T47D (cell line): Measurements from ENCODE around the gene ADGB.

Experiments
- DNase-seq, 2 experiments: peaks; one replicate each; pipeline versions ENCODE4 v3.0.0 to v3.0.0-alpha.2; 2011 to 2012; ENCODE audit warnings: low read depth in 1 of 2, low spot score in 1 of 2
- JUND ChIP-seq: IDR thresholded peaks from 2 replicates; pipeline ENCODE4 v1.6.1; 2012; ENCODE audit warnings: low read depth
- in situ Hi-C: cut with HindIII; loops from 2 replicates; pipeline ENCODE4 v1.10.0; 2016; ENCODE audit warnings: low sequenced_read_pairs, low pct_unique_long_range_greater_than_20kb

Gene ADGB

DNA sequence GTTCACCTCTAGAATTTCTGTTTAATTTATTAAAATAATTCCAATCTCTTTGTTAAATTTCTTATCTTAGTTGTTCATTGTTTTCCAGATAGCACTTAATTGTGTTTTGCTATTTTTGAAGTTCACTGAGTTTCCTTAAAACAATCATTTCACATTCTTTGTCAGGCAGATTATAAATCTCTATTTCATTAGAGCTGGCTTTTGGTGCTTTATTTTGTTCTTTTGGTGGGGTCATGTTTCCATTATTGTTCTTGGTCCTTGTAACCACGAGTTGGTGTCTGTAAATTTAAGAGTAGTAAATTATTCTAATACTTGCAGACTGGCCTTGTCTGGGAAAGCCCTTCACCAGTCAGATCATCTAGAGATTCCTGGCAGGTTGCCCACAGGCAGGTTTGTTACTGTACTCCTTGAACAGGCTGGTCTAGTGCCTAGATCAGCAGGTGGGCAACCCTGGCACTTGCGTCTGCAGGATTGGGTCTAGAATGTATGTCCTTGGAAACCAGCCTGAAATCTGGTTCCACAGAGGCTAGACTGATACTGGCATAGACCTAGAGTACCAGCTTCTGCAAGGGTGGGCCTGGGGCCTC lies 110.4 kb downstream of the ADGB start:
- TF ChIP-seq JUND = no peak
- in situ Hi-C loops = no loop called here
- DNase-seq = no peak

DNA sequence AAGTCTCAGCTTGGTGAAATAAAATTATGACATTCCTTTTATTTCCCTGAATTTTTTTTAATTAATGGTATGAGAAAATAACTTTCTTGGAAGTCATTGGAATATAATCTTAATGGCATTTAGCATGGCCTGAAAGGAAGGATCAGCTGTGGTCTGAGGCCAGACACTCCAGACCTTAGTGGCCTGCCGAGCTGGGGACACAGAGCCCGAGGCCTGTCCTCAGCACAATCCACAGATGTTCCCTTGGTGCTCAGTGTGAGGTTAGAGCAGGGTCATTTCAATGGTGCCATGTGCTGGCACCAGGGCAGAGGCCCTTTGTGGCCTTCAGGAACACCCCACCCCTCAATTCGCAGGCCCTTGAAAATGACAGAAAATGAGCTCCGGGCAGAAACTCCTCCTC lies 120.6 kb downstream of the ADGB start:
- in situ Hi-C loops = no loop called here
- TF ChIP-seq JUND = no peak
- DNase-seq = no peak

DNA sequence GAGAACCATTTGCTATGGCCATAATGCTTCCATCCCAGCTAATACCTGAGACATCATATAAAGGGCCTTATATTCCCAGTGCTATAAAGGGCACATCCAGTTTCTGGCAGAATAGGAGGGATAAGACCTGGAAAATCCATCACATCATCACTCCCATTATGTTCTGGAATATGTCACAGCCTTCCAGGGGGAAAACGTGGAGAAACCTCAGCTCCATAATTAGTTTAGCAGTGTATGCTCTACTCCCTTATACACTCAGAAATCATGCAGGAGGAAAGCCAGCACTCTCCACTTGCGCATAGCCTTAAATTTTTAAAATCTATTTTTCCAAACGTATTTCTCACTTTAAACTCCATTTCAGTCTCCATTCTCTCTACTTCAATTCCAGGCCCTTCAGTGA lies 140.9 kb downstream of the ADGB start:
- DNase-seq = no peak
- in situ Hi-C loops = no loop called here
- TF ChIP-seq JUND = no peak

DNA sequence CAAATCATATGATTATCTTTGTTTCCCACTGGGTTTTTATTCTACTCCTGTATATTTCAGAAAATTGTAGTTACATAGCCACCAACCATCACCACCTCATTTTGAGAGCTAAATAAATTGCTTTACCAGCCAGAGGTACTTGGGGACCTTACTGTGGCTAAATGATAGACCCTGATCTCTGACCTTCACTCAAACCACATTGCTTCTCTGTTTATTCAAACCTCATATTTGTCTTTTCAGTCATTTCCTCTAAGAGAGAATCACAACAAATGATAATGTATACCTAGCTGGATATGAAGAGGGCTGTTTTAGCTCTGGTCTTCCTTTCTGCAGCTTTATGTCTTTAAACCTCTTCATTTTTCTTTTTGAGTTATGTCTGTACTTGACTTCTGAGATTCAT lies 142.8 kb downstream of the ADGB start:
- no peak for TF ChIP-seq JUND
- in situ Hi-C loops = no loop called here
- no peak for DNase-seq

DNA sequence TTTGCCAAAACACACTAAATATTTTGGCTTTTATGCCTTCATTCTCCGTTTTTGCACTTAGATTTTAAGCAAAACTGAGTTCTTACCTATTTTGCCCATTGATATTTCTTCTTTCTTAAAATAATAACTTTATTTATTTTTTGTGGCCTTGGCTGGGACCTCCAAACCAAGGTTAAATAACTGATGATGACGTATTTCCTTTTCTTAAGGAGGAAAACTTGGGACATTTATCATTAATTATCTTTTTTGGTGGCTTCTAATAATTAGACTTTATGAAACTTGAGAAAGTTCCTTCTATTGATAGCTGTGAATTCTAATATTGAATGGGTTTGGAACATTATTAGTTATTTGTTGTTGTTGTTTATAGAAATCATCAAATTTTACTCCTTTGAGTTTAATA lies 154.5 kb downstream of the ADGB start:
- no peak for DNase-seq
- no peak for TF ChIP-seq JUND
- in situ Hi-C loops = no loop called here

DNA sequence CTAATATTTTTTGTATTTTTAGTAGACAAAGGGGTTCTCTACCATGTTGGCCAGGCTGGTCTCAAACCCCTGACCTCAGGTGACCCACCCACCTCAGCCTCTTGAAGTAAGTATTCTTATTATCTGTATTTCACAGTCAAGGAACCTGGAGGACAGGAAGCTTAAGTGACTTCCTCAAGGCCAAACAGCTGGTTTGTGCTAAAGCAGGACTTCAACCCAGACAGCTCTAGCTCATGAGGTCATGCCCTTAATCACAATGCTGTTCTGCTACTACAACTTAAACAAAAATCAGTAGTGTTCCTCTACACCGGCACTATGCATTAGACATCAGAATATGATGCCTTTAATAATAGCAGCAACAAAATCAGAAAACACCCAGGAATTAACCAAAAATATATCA lies 168.9 kb downstream of the ADGB start:
- no peak for DNase-seq
- in situ Hi-C loops = no loop called here
- TF ChIP-seq JUND = no peak

DNA sequence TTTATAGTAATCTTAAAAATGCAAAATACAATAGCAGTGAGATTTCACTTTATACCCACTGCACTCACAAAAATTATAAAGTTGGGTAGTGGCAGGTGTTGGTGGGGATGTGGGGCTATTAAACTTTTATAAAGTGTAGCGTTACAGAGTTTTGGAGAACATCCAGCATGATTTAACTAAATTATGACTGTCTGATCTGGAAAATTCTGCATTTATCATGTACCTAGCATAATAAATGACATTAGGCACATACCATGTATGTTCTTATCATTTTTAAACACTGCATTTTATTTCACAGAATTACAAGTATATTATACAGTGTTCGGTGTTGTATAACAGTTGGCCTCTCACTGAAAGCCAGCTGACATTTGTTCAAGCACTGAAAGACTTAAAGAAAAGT lies 169.9 kb downstream of the ADGB start:
- no peak for TF ChIP-seq JUND

DNA sequence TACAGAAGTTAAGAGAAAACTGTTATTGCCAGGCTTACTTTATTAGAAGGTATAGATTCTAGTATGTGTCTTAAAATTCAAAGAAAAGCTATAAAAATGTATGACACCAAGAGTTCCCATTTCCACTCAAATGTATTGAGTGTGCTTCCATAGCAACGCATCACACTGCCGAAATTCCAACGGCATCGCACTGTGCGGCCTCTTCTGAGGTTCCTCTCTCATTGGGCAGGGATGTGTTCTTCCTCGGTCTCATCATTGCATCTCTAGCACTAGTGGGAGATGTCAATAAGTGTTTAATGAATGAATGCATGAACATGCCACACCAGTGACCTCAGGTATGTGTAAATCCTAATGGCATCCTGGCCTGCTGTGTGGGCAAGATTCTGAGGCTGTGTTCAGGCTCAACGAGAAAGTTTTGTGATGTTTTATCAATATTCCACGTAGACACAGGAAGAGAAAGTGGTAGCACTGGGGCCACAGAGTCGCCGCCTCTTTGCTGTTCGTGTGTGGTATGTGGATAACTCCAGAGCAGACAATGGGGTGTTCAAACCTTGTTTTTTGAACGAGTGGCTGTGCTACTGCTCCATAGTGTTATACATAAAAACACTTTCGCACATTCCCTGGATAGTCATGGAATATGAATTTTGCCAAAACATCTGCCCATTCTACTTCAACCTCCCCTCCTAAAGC lies 171.6 kb downstream of the ADGB start:
- no peak for TF ChIP-seq JUND
- no peak for DNase-seq
- in situ Hi-C loops = no loop called here

More for the DNA sequence above, 169.9 kb downstream of the ADGB start:
- DNase-seq = no peak
- in situ Hi-C loops = no loop called here

DNA sequence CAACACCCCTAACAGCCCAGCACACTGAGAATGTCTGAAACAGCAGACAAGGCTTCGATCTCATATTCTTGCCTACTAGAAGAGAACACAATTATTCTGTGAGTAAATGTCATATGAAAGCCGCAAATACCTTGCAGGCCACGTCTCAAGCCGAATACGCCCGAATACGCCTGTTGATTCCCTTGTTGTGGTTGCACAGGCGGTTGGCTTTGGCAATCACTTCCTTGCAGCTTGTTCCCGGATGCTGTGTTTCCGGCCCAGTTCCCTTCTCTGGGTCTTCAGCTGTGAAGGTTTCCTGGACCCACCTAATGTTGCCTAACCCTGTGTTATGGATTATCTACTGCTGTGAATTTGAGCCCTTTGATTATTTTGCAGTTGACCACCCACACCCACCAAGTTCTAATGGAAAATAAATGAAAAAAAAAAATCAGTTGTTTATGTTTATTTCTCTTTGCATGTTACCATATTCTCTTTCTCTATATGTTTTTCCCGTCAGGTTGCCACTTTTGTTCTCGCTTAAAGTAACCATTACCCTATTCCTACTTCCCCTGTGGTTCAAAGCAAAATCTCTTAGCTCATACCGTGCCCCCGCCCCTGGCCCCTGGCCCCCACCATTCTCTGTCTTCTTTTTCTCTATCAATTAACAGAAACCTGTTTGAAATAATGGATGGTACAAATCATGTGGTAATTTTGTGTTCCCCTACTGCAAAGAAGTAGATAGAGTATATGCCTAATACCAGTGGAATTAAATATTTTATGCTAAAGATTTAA lies 172.4 kb downstream of the ADGB start:
- DNase-seq = no peak
- in situ Hi-C loops = no loop called here
- TF ChIP-seq JUND = no peak

DNA sequence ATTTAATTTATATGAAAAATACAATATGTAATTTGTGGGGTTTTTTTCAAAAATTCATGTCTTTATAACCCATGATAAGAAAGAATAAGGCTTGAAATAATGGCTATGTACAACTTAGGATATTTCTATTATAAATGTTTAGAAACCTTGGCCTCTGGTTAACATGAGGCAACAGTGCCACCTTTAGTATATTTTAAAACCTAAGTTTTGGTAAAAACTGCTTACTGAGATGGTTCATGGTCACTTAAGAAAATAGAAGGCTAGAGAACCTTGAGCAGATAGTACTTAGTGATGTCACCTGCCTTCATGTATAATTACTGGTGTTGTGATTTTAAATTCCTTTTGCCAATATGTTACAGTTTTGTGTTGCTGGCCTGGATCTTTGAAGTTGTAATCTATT lies 176.4 kb downstream of the ADGB start:
- in situ Hi-C loops = no loop called here
- no peak for TF ChIP-seq JUND
- no peak for DNase-seq

DNA sequence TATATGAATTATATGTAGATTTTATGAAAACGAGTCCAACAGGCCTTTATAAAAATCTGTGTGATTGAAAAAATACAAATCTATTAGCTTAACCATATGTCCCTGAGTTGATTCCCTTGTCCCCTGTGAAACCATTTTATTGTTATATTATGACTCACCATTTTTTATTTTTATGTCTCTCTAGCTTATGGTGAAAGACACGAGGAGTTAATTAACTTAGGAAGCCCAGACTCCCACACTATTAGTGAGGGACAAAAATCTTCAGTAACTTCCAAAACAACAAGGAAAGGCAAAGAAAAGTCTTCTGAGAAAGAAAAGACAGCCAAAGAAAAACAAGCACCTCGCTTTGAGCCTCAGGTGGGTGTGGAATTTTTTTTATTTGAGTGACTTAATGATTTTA lies 183.1 kb downstream of the ADGB start:
- TF ChIP-seq JUND = no peak
- DNase-seq = no peak
- in situ Hi-C loops = no loop called here

DNA sequence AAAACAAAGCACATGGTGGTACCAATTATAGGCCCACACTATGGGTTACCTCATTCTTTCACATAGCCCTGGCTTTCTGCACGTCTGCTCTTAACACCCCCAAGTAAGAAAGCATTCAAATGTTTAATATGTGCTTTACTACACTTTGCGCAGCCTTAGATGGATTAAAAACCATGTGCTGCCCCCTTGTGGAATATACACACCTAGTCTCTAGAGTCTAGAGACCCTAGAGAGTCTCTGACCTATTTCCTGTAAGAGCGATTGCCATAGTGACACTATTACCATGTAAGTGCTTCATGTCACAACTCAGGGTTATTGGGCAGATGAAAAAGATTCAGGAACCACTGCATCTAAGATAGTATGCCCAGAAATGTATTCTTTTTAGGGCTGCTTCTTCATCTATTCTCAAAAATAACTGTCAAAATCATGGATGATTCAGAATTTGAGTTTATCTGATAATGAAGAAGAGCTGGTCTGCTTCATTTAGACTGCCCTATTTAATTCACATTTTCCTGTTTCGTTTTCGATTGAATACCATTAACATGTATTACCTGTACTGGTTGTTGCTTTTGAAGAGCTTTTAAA lies 186.3 kb downstream of the ADGB start:
- TF ChIP-seq JUND = no peak
- peak in 1 of 2 experiments; percentile 50 for DNase-seq
- in situ Hi-C loops = no loop called here
